ENCODE measurements around the gene UQCC3. TPM values are rescaled to one million over a fixed set of nuclear protein-coding genes. Genes with fewer than 3 reads are reported as not detected.

Gene UQCC3
- total and polyA plus RNA-seq, 10 of the 15 experiments (the other 5 are each of a cell fraction or from before 2014, with no cell fraction given), result 1.3 to 20.5 (median 8.2) TPM

GRCh38 chr11:62664405-62665074 is 6.9 kb upstream of the UQCC3 start (continued):
- TF ChIP-seq RELB (IDR thresholded peaks at IDR 0.05; ENCODE audit: low read depth) (peak; percentile 69), RFX5 (IDR thresholded peaks at IDR 0.05; ENCODE audit: low read depth, low read length) (no peak)

- WGBS (ENCODE audit: insufficient coverage, insufficient replicate concordance, low lambda C conversion rate, missing lambda C conversion rate), result 1% methylated on average over 45 of the region's 47 CpGs
- ChIA-PET POLR2A (interaction anchor here (0.6 to 16.2 kb wide), 37 partner anchors 12 to 542 kb away, joined by 3 to 295 read pairs (median 5); partner anchors contain the start of genes B3GAT3, EEF1G, GANAB and HNRNPUL2), RAD21 (ENCODE audit: unreplicated experiment) (interaction anchor here (0.6 to 2.7 kb wide), 34 partner anchors 9 to 240 kb away, joined by 3 to 26 read pairs (median 4); partner anchors contain the start of genes B3GAT3, EEF1G, GANAB and HNRNPUL2)
- peak; percentile 82; the same call in 1 of the 2 replicates for TF ChIP-seq ZBTB40 (IDR thresholded peaks at IDR 0.05; ENCODE audit: borderline replicate concordance)
- TF ChIP-seq CHD2 (IDR thresholded peaks at IDR 0.05; ENCODE audit: borderline replicate concordance, low read depth, low read length), result no peak
- peak in 1 of 2 experiments; percentile 36; a peak in 1 of 3 replicates for TF ChIP-seq EGR1 (IDR thresholded peaks at IDR 0.05; ENCODE audit: borderline replicate concordance in 1 of 2, low read depth in 2 of 2, low read length in 2 of 2)
- TF ChIP-seq ETV6 (conservative IDR thresholded peaks at IDR 0.05 in 1 of 2, IDR thresholded peaks at IDR 0.05 in 1 of 2; ENCODE audit: borderline replicate concordance in 1 of 2, low read depth in 1 of 2), result peak in 1 of 2 experiments; percentile 17; a peak in 1 of 4 replicates
- peak; percentile 86 for TF ChIP-seq TCF12 (IDR thresholded peaks at IDR 0.05; ENCODE audit: low read depth, low read length)
- TF ChIP-seq BHLHE40 (IDR thresholded peaks at IDR 0.05; ENCODE audit: borderline replicate concordance in 1 of 2, low read depth in 2 of 2, low read length in 1 of 2), result no peak; a peak in 1 of 4 replicates
- TF ChIP-seq YY1 (IDR thresholded peaks at IDR 0.05; ENCODE audit: low read depth, low read length), result peak; percentile 68; the same call in 1 of the 2 replicates
- TF ChIP-seq STAT3 (IDR thresholded peaks at IDR 0.05; ENCODE audit: low read depth, low read length), result no peak
- TF ChIP-seq, protein P1, sequence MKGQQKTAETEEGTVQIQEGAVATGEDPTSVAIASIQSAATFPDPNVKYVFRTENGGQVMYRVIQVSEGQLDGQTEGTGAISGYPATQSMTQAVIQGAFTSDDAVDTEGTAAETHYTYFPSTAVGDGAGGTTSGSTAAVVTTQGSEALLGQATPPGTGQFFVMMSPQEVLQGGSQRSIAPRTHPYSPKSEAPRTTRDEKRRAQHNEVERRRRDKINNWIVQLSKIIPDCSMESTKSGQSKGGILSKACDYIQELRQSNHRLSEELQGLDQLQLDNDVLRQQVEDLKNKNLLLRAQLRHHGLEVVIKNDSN (IDR thresholded peaks at IDR 0.05; ENCODE audit: borderline replicate concordance, extremely low read length, insufficient read depth, low read depth, low read length), result no peak
- TF ChIP-seq NFYA (IDR thresholded peaks at IDR 0.05; ENCODE audit: borderline replicate concordance, low read depth, low read length), result no peak
Observed at GRCh38 chr11:62665075-62665598, 6.3 kb upstream of the UQCC3 start, which contains the start of the genes C11orf98 and CSKMT. Gene C11orf98 (minus strand): TSS chr11:62665210. CDS start chr11:62665169, 41 bp downstream. Gene CSKMT (plus strand): TSS chr11:62665312. CDS start chr11:62665880, 568 bp downstream.

More at GRCh38 chr11:62665075-62665598, 6.3 kb upstream of the UQCC3 start, which contains the start of the genes C11orf98 and CSKMT:
- DNase-seq (ENCODE audit: low read depth, low spot score) (no peak), ATAC-seq (peak; percentile 91), FAIRE-seq (peak; percentile 88)
- Histone ChIP-seq H4K20me1 (ENCODE audit: control insufficient read depth, insufficient read depth) (no peaks in the 10 kb centered on the region), H3K9me3 (replicated peaks; ENCODE audit: control insufficient read depth, insufficient read depth, low read length) (no peaks in the 10 kb centered on the region), H3K27me3 (replicated peaks in 1 of 2; ENCODE audit: control insufficient read depth in 2 of 2, insufficient read depth in 2 of 2, low read length in 1 of 2) (no peaks in the 10 kb centered on the region), H3K4me3 (peak within 1 kb of the TSS; percentile 95), H3K4me2 (ENCODE audit: control insufficient read depth, insufficient read depth) (peak within 1 kb of the TSS; percentile 95), H2AFZ (ENCODE audit: control insufficient read depth, low read depth, low read length) (peak within 1 kb of the TSS; percentile 91), H3K27ac (ENCODE audit: control insufficient read depth, insufficient read depth) (peak within 1 kb of the TSS; percentile 95), H3K79me2 (ENCODE audit: control insufficient read depth, insufficient read depth, low read length) (peaks cover 52% of the 10 kb centered on the region), H3K36me3 (ENCODE audit: control insufficient read depth in 2 of 2, insufficient read depth in 2 of 2, low read length in 1 of 2) (peaks cover 5 to 12% of the 10 kb centered on the region in 2 experiments), H3K4me1 (ENCODE audit: control insufficient read depth, insufficient read depth, low read length) (peaks cover 13% of the 10 kb centered on the region), H3K9ac (ENCODE audit: control insufficient read depth, insufficient read depth, low read length) (peak within 1 kb of the TSS; percentile 96)
- CTCF ChIA-PET, result interaction anchor here (0.6 to 2.1 kb wide), 20 partner anchors 9 to 773 kb away, joined by 3 to 11 read pairs (median 4); partner anchors contain the start of genes B3GAT3, GANAB, HNRNPUL2 and INTS5
- in situ Hi-C loops (cut with MboI), result no loop called here
- TSS peak; percentile 95 for BruUV-seq (replicated peaks)
- SMC1A ChIA-PET (ENCODE audit: uncharacterized antibody, unreplicated experiment), result interaction anchor here (0.6 to 3.4 kb wide), 25 partner anchors 7 to 196 kb away, joined by 3 to 41 read pairs (median 4); partner anchors contain the start of genes B3GAT3, GANAB, HNRNPUL2 and INTS5
- intact Hi-C loops (cut with micrococcal nuclease; ENCODE audit: unreplicated experiment), result no loop called here
